Measurements from ENCODE around the gene ABLIM2. TPM values are rescaled to one million over a fixed set of nuclear protein-coding genes. Genes with fewer than 3 reads are reported as not detected.

Gene ABLIM2
- total RNA-seq, 1 donor from 2014 or later, result 5.2 TPM

GRCh38 chr4:8053688-8054449 is 104.7 kb downstream of the ABLIM2 start:
- H3K9me3 ChIP-seq, result no peaks in the 10 kb centered on the region
- intact Hi-C loops (cut with DNase I), result no loop called here
- no peaks in the 10 kb centered on the region for H3K36me3 ChIP-seq
- DNase-seq (no peak), ATAC-seq (no peak)
- peaks cover 14% of the 10 kb centered on the region for H3K4me1 ChIP-seq
- no peak overlapping the region for H3K4me3 ChIP-seq
- no peak overlapping the region for H3K27ac ChIP-seq
- no peaks in the 10 kb centered on the region for H3K27me3 ChIP-seq (ENCODE audit: low read depth)
- TF ChIP-seq CTCF (IDR thresholded peaks at IDR 0.05), result no peak

GRCh38 chr4:8052160-8052691 is 106.4 kb downstream of the ABLIM2 start:
- Histone ChIP-seq H3K27me3 (ENCODE audit: low read depth) (no peaks in the 10 kb centered on the region), H3K4me3 (no peak overlapping the region), H3K4me1 (peaks cover 14% of the 10 kb centered on the region), H3K27ac (no peak overlapping the region), H3K36me3 (no peaks in the 10 kb centered on the region), H3K9me3 (no peaks in the 10 kb centered on the region)
- ATAC-seq (no peak), DNase-seq (no peak)
- no peak for TF ChIP-seq CTCF (IDR thresholded peaks at IDR 0.05)
- intact Hi-C loops (cut with DNase I), result no loop called here

GRCh38 chr4:8051644-8052043 is 107.0 kb downstream of the ABLIM2 start:
- Histone ChIP-seq H3K9me3 (no peaks in the 10 kb centered on the region), H3K36me3 (no peaks in the 10 kb centered on the region), H3K27ac (peak overlapping the region; percentile 67), H3K27me3 (ENCODE audit: low read depth) (no peaks in the 10 kb centered on the region), H3K4me1 (peaks cover 14% of the 10 kb centered on the region), H3K4me3 (no peak overlapping the region)
- intact Hi-C loops (cut with DNase I), result no loop called here
- no peak for TF ChIP-seq CTCF (IDR thresholded peaks at IDR 0.05)
- ATAC-seq, result no peak
- DNase-seq, result no peak

GRCh38 chr4:8050555-8051206 is 107.9 kb downstream of the ABLIM2 start:
- Histone ChIP-seq H3K4me3 (peak overlapping the region; percentile 32), H3K36me3 (no peaks in the 10 kb centered on the region), H3K27ac (peak overlapping the region; percentile 67), H3K9me3 (no peaks in the 10 kb centered on the region), H3K27me3 (ENCODE audit: low read depth) (no peaks in the 10 kb centered on the region), H3K4me1 (peaks cover 14% of the 10 kb centered on the region)
- DNase-seq (peak; percentile 80), ATAC-seq (peak; percentile 80 to 83)
- intact Hi-C loops (cut with DNase I), result no loop called here
- no peak for TF ChIP-seq CTCF (IDR thresholded peaks at IDR 0.05)

GRCh38 chr4:8050180-8050554 is 108.4 kb downstream of the ABLIM2 start:
- no peaks in the 10 kb centered on the region for H3K9me3 ChIP-seq
- peaks cover 14% of the 10 kb centered on the region for H3K4me1 ChIP-seq
- no peak for TF ChIP-seq CTCF (IDR thresholded peaks at IDR 0.05)
- DNase-seq (no peak), ATAC-seq (no peak)
- H3K27me3 ChIP-seq (ENCODE audit: low read depth), result no peaks in the 10 kb centered on the region
- no peak overlapping the region for H3K27ac ChIP-seq
- no peaks in the 10 kb centered on the region for H3K36me3 ChIP-seq
- no peak overlapping the region for H3K4me3 ChIP-seq
- intact Hi-C loops (cut with DNase I), result no loop called here

Data from lower lobe of right lung (tissue), 2 donors.